Skeletal muscle tissue (tissue), 4 donors: ENCODE results near the gene PRKCH. TPM values are rescaled to one million over a fixed set of nuclear protein-coding genes. Genes with fewer than 3 reads are reported as not detected.
"Not testable (repeated sequence)": the region's sequence is repeated elsewhere in the genome, so short reads cannot be mapped to it uniquely, and the experiment has no call there.

Source experiments
- H3K27ac ChIP-seq: one replicate; pipeline ENCODE4 v1.7.0; 2013; ENCODE audit warnings: mild to moderate bottlenecking, low read depth, low read length, inconsistent platforms
- H3K27me3 ChIP-seq, 3 donors: one replicate each; pipeline ENCODE4 v1.7.0; 2013; ENCODE audit warnings: low read length in 3 of 3; ENCODE audit not compliant: control insufficient read depth in 3 of 3, insufficient read depth in 3 of 3
- H3K36me3 ChIP-seq, 3 donors: one replicate each; pipeline ENCODE4 v1.7.0; 2013; ENCODE audit warnings: low read length in 3 of 3; ENCODE audit not compliant: control insufficient read depth in 3 of 3, insufficient read depth in 3 of 3
- H3K4me1 ChIP-seq, 3 donors: one replicate each; pipeline ENCODE4 v1.7.0; 2013; ENCODE audit warnings: low read length in 3 of 3, mild to moderate bottlenecking in 3 of 3; ENCODE audit not compliant: control insufficient read depth in 3 of 3, insufficient read depth in 3 of 3
- H3K4me3 ChIP-seq, 3 donors: one replicate each; pipeline ENCODE4 v1.7.0; 2013; ENCODE audit warnings: low read length in 3 of 3
- H3K9ac ChIP-seq, 3 donors: one replicate each; pipeline ENCODE4 v1.7.0; 2013; ENCODE audit warnings: low read length in 3 of 3, mild to moderate bottlenecking in 3 of 3, moderate library complexity in 2 of 3, low read depth in 1 of 3
- H3K9me3 ChIP-seq, 3 donors: one replicate each; pipeline ENCODE4 v1.7.0; 2013; ENCODE audit warnings: low read length in 3 of 3; ENCODE audit not compliant: control insufficient read depth in 3 of 3
- total RNA-seq: library from RNA; depleted of rRNA; stranded (reverse); fragments of >200 nt; gene quantifications from one replicate; pipeline ENCODE4 v1.2.3, GENCODE V29; 2014
- donor health status: Osteomylitis.

The PRKCH gene
- total RNA-seq, 1 donor from 2014 or later, result 32.4 TPM

DNA sequence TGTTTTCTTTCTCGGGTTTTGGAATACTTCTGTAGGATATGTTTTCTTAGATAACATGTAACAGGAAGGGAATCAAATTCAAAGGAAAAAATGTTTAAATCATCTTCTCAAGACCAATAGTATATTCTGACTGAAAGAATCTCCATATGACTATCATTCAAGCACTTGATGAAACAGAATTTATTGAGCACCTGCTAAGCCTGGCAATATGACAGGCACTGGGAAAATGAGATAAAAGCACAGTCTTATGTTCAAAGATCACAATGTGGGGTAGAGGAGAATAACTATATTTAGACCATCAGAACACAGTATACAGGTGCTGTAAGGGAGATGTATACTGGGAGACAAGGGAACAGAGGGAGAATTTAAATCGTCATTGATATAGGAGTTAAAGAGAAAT, 21.2 kb upstream of the PRKCH start:
- H3K9me3 ChIP-seq, result no peaks in the 10 kb centered on the region
- H3K4me1 ChIP-seq, result peaks cover 2 to 5% (median 4%) of the 10 kb centered on the region in 3 donors
- H3K36me3 ChIP-seq, result no peaks in the 10 kb centered on the region
- no peaks in the 10 kb centered on the region for H3K27me3 ChIP-seq
- H3K4me3 ChIP-seq, result no peak overlapping the region
- H3K9ac ChIP-seq, result no peak overlapping the region
- no peak overlapping the region for H3K27ac ChIP-seq

GRCh38 chr14:61300754-61301153, 20.6 kb upstream of the PRKCH start:
- H3K27ac ChIP-seq, result no peak overlapping the region
- H3K27me3 ChIP-seq, result no peaks in the 10 kb centered on the region
- no peaks in the 10 kb centered on the region for H3K36me3 ChIP-seq
- H3K4me3 ChIP-seq, result no peak overlapping the region
- H3K9me3 ChIP-seq, result no peaks in the 10 kb centered on the region
- peaks cover 2 to 5% (median 4%) of the 10 kb centered on the region in 3 donors for H3K4me1 ChIP-seq
- H3K9ac ChIP-seq, result no peak overlapping the region

DNA sequence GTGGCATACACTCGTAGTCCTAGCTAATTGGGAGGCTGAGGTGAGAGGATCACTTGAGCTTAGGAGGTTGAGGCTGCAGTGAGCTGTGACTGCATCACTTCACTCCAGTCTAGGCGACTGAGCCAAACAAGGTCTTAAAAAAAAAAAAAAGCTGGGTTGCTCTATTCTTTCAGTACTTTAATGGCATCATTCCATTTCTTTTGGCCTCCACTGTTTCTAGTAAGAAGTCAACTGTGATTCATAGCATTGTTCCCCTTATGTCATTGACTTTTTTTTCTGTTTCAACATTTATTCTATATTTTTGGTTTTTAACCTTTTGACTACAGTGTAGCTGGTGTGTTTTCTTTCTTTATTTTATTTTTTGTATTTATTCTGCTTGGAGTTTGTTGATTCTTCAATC, 16.7 kb upstream of the PRKCH start:
- H3K4me3 ChIP-seq, result no peak overlapping the region
- H3K27ac ChIP-seq, result no peak overlapping the region
- H3K27me3 ChIP-seq, result no peaks in the 10 kb centered on the region
- H3K4me1 ChIP-seq, result no peaks in the 10 kb centered on the region
- no peaks in the 10 kb centered on the region for H3K9me3 ChIP-seq
- no peak overlapping the region for H3K9ac ChIP-seq
- H3K36me3 ChIP-seq, result no peaks in the 10 kb centered on the region

DNA sequence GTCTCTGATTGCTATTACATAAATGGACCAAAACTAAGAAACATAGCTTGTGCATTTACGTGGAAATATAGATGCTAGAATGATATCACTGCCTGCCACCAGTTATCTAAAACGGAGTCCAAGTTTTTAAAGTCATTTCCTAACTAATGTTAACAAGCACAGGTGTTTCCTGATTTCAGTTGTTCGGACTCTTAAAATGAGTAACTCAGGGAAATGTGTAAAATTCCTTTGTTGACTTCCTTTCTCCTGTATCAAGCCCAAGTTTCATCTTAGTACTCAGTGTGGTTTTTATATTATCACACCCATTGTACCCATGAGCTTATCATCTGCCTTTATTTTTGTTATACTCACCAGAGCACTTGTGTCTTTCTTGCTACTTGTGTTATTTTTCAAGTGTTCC, 13.2 kb upstream of the PRKCH start:
- Histone ChIP-seq H3K36me3 (no peaks in the 10 kb centered on the region), H3K4me1 (no peaks in the 10 kb centered on the region), H3K9me3 (no peaks in the 10 kb centered on the region), H3K4me3 (no peak overlapping the region), H3K9ac (no peak overlapping the region), H3K27ac (no peak overlapping the region), H3K27me3 (no peaks in the 10 kb centered on the region)

GRCh38 chr14:61308701-61309100, 12.7 kb upstream of the PRKCH start:
- not testable (repeated sequence) for H3K9me3 ChIP-seq, H3K27me3 ChIP-seq, H3K4me1 ChIP-seq, H3K36me3 ChIP-seq, H3K27ac ChIP-seq, H3K4me3 ChIP-seq, H3K9ac ChIP-seq

- Histone ChIP-seq H3K9ac (no peak overlapping the region), H3K36me3 (no peaks in the 10 kb centered on the region), H3K4me3 (no peak overlapping the region)
These were observed 6.1 kb upstream of the PRKCH start for GRCh38 chr14:61315313-61315712.

DNA sequence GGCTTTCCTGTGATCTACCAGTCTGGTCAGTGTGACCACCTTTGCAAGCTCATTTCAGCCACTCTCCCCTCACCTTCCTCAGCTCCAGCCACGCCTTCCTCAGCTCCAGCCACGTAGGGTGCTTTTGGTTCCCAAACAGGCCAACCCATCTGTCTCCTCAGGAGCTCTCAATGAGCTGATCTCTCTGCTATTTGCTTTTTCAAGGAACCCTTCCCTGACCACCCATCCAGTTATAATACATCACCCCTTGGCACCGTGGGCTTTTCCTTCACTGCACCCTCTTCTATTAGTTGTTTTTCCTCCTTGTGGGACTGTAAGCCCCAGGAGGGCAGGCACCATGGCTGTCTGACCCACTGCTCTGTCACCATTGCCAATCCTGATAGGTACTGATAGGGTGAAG, 2.3 kb upstream of the PRKCH start:
- Histone ChIP-seq H3K4me3 (no peak overlapping the region), H3K9me3 (no peaks in the 10 kb centered on the region), H3K27ac (no peak overlapping the region), H3K27me3 (peaks cover 8 to 19% (median 12%) of the 10 kb centered on the region in 3 donors), H3K36me3 (no peaks in the 10 kb centered on the region), H3K9ac (no peak overlapping the region), H3K4me1 (peaks cover 11 to 17% (median 13%) of the 10 kb centered on the region in 3 donors)

More at GRCh38 chr14:61315313-61315712, 6.1 kb upstream of the PRKCH start:
- Histone ChIP-seq H3K27me3 (no peaks in the 10 kb centered on the region), H3K9me3 (no peaks in the 10 kb centered on the region), H3K4me1 (no peaks in the 10 kb centered on the region), H3K27ac (no peak overlapping the region)

- peaks cover 11 to 17% (median 13%) of the 10 kb centered on the region in 3 donors for H3K4me1 ChIP-seq
- no peak overlapping the region for H3K27ac ChIP-seq
- no peak overlapping the region for H3K4me3 ChIP-seq
- no peaks in the 10 kb centered on the region for H3K9me3 ChIP-seq
- no peak overlapping the region for H3K9ac ChIP-seq
- no peaks in the 10 kb centered on the region for H3K36me3 ChIP-seq
- H3K27me3 ChIP-seq, result peaks cover 8 to 19% (median 12%) of the 10 kb centered on the region in 3 donors
These were observed 1.7 kb upstream of the PRKCH start for GRCh38 chr14:61319706-61320105.

DNA sequence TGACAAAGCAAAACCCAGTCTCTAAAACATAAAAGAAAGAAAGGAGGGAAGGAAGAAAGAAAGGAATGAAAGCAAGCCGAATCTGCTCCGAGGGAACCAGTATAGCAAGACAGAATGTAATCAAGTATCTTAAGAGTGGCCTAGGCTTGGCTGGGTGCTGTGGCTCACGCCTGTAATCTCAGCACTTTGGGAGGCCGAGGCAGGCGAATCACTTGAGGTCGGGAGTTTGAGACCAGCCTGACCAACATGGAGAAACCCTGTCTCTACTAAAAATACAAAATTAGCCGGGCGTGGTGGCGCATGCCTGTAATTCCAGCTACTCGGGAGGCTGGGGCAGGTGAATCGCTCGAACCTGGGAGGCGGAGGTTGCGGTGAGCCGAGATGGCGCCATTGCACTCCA, 1.2 kb upstream of the PRKCH start:
- H3K4me3 ChIP-seq, H3K27ac ChIP-seq, H3K36me3 ChIP-seq, H3K9ac ChIP-seq, H3K9me3 ChIP-seq: not testable (repeated sequence)
- H3K4me1 ChIP-seq, result peaks cover 11 to 17% (median 13%) of the 10 kb centered on the region in 3 donors
- H3K27me3 ChIP-seq, result peaks cover 8 to 19% (median 12%) of the 10 kb centered on the region in 3 donors

DNA sequence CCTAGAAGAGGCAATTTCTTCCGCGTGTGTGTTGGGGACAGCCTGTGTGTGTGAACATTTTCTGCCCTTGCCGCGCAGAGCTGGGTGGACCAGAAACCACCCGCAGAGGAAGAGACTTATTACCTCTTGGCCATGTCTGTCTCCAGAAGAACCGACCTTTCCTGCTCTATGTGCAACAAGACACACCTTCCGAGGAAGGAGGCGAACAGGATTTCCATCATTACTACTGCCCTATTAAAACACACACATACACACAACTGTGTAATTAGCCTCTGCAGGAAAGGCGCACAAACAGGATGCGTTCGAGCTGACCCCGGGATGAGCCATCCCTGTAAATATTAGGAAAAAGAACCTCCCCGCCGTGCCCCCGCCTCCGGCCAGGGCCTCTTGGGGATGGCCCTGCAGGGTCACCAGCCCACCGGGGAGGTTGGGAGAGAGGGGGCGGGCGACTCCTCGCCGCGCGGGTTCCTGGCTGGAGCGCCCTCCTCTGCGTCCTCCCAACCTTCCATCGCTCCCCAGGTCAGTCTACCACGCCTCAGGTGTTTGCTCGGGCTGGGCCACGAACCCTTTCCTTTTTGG, 484 bp upstream of the PRKCH start:
- Histone ChIP-seq H3K4me3 (peak overlapping the region; percentile 76 to 79 (median 78)), H3K27me3 (peaks cover 8 to 19% (median 12%) of the 10 kb centered on the region in 3 donors), H3K27ac (peak overlapping the region; percentile 46), H3K4me1 (peaks cover 11 to 17% (median 13%) of the 10 kb centered on the region in 3 donors), H3K9me3 (no peaks in the 10 kb centered on the region), H3K9ac (peak overlapping the region; percentile 61 to 74 (median 68)), H3K36me3 (no peaks in the 10 kb centered on the region)
